HFFc6 (cell line): ENCODE measurements around the gene MPPED1. TPM values are rescaled to one million over a fixed set of nuclear protein-coding genes. Genes with fewer than 3 reads are reported as not detected.

Source experiments
- DNase-seq: peaks from one replicate; pipeline ENCODE4 v3.0.0-alpha.2; 2018
- H3K27ac Mint-ChIP-seq: 2 replicates; pipeline ENCODE4 v1.8.0; 2020; ENCODE audit warnings: mild to moderate bottlenecking, mixed read lengths
- H3K27me3 Mint-ChIP-seq: 2 replicates; pipeline ENCODE4 v1.8.0; 2021; ENCODE audit warnings: mild to moderate bottlenecking, moderate library complexity, mixed read lengths; ENCODE audit not compliant: insufficient read depth
- H3K36me3 Mint-ChIP-seq: 2 replicates; pipeline ENCODE4 v1.8.0; 2021; ENCODE audit warnings: low read depth, mixed read lengths
- H3K4me1 Mint-ChIP-seq: 2 replicates; pipeline ENCODE4 v1.8.0; 2020; ENCODE audit warnings: low read depth, mixed read lengths
- H3K4me3 Mint-ChIP-seq: 2 replicates; pipeline ENCODE4 v1.8.0; 2020; ENCODE audit warnings: mild to moderate bottlenecking, moderate library complexity, mixed read lengths
- H3K9me3 Mint-ChIP-seq: 2 replicates; pipeline ENCODE4 v1.8.0; 2020; ENCODE audit warnings: mild to moderate bottlenecking, mixed read lengths
- total RNA-seq, 6 experiments: library from RNA; stranded (reverse); fragmentation: NEBNext Ultra II Directional; extraction: Animal tissue kit (Norgen Biotek cat#: 25700); gene quantifications; 2 replicates in 1 of 6; 3 replicates in 5 of 6; pipeline ENCODE4 v1.2.3, GENCODE V29; 2021
- TF ChIP-seq, protein P1 (sequence below): fragments of 200-600 bp; sonication (generic); IDR thresholded peaks from 2 replicates; pipeline ENCODE4 v1.5.0; 2021; ENCODE audit warnings: antibody characterized with exemption, mild to moderate bottlenecking

The MPPED1 gene
- total RNA-seq, 6 experiments from 2014 or later: not detected

DNA sequence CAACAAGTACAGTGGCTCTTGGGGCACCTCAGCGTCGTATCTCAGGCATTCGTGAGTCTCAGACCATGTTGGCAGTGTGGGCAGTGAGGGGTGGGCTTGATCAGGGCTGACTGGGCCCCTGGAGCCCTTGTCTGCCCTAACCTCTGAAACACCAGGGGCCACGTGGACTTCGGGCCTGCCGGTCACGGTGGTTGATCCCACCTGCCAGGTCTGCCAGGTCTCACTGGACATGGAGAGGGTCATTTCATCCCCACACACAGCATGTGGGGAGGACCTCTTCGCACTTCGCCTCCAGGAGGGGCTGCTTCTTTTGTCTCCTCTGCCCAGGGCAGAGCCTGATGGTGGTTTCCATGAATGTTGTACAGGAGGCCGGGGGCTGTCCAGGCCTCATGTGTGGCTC lies 77.1 kb downstream of the MPPED1 start:
- Mint-ChIP-seq H3K9me3 (peaks cover 50% of the 10 kb centered on the region), H3K4me3 (no peak overlapping the region), H3K27me3 (peaks cover 4% of the 10 kb centered on the region), H3K27ac (no peak overlapping the region), H3K4me1 (no peaks in the 10 kb centered on the region), H3K36me3 (peaks cover 7% of the 10 kb centered on the region)
- DNase-seq: no peak
- TF ChIP-seq, protein P1, sequence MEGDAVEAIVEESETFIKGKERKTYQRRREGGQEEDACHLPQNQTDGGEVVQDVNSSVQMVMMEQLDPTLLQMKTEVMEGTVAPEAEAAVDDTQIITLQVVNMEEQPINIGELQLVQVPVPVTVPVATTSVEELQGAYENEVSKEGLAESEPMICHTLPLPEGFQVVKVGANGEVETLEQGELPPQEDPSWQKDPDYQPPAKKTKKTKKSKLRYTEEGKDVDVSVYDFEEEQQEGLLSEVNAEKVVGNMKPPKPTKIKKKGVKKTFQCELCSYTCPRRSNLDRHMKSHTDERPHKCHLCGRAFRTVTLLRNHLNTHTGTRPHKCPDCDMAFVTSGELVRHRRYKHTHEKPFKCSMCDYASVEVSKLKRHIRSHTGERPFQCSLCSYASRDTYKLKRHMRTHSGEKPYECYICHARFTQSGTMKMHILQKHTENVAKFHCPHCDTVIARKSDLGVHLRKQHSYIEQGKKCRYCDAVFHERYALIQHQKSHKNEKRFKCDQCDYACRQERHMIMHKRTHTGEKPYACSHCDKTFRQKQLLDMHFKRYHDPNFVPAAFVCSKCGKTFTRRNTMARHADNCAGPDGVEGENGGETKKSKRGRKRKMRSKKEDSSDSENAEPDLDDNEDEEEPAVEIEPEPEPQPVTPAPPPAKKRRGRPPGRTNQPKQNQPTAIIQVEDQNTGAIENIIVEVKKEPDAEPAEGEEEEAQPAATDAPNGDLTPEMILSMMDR: no peak

DNA sequence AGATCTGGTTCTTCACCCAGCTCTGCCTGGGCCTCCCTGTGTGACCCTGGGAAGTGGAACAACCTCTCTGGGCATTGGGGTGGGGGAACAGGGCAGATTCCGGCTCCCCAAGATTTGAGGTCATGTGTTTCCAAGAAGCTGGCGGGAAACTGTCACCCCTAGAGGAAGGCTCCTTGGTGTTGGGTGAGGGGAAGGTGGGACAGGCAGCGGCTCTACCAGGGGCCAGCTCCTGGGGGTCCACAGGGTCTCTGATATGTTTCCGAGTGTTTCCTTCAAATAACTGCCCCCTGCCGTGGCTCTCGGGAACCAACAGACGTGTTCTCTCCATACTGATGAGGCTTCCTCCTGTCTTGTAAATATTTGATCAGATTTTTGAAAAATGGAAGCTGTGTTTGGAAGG lies 78.5 kb downstream of the MPPED1 start:
- H3K27ac Mint-ChIP-seq: no peak overlapping the region
- H3K4me1 Mint-ChIP-seq: no peaks in the 10 kb centered on the region
- TF ChIP-seq, protein P1: no peak
- peaks cover 4% of the 10 kb centered on the region for H3K27me3 Mint-ChIP-seq
- no peak overlapping the region for H3K4me3 Mint-ChIP-seq
- no peak for DNase-seq
- peaks cover 12% of the 10 kb centered on the region for H3K36me3 Mint-ChIP-seq
- H3K9me3 Mint-ChIP-seq: peaks cover 59% of the 10 kb centered on the region

DNA sequence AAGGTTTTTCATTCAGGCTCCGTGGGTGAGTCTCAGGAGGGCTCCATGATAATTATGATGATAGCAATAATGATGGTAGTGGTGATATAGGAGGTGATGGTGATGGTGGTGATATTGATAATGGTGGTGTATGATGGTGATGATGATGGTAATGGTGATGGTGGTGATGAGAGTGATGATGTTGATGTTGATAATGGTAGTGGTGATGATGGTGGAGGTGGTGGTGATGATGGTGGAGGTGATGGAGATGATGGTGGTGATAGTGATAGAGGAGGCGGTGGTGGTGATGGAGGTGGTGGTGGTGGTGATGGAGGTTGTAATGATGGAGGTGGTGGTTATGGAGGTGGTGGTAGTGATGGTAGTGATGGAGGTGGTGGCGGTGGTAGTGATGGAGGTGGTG lies 79.4 kb downstream of the MPPED1 start:
- Mint-ChIP-seq H3K4me3 (no peak overlapping the region), H3K9me3 (peaks cover 59% of the 10 kb centered on the region), H3K27ac (no peak overlapping the region), H3K27me3 (peaks cover 4% of the 10 kb centered on the region), H3K36me3 (peaks cover 12% of the 10 kb centered on the region), H3K4me1 (no peaks in the 10 kb centered on the region)
- TF ChIP-seq, protein P1: no peak
- DNase-seq: no peak

DNA sequence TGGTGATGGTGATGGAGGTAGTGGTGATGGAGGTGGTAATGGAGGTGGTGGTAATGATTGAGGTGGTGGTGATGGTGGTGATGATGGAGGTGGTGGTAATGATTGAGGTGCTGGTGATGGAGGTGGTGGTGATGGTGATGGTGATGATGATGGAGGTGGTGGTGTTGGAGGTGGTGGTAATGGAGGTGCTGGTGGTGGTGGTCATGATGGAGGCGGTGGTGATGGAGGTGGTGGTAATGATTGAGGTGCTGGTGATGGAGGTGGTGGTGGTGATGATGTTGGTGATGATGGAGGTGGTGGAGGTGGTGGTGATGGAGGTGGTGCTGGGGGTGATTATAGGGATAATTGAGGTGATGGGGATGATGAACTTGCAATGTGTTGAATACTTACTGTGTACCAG lies 79.9 kb downstream of the MPPED1 start:
- H3K4me1 Mint-ChIP-seq: no peaks in the 10 kb centered on the region
- peaks cover 59% of the 10 kb centered on the region for H3K9me3 Mint-ChIP-seq
- TF ChIP-seq, protein P1: no peak
- no peak overlapping the region for H3K4me3 Mint-ChIP-seq
- H3K27me3 Mint-ChIP-seq: peaks cover 4% of the 10 kb centered on the region
- H3K36me3 Mint-ChIP-seq: peaks cover 11% of the 10 kb centered on the region
- DNase-seq: no peak
- no peak overlapping the region for H3K27ac Mint-ChIP-seq

DNA sequence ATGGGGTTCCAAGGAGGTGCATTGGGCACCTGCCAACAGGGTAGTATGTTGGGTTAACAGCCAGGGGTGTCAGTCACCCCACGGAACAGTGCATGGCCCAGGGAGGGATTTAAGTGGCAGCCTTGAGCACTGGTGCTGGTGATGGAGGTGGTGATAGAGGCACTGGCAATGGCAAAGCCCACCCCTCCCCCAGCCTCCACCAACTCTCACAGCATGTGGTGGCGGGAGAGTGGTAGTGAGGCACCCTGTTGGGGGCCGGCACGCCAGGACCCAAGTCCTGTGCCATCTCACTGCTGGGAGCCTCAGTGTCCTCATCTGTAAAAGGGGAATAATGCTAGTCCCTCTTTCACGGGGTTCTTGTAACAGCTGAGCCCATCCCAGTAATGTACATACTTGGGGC lies 81.5 kb downstream of the MPPED1 start:
- Mint-ChIP-seq H3K9me3 (peaks cover 59% of the 10 kb centered on the region), H3K4me3 (no peak overlapping the region), H3K36me3 (peaks cover 5% of the 10 kb centered on the region; the same call in 1 of the 2 replicates), H3K27me3 (peaks cover 2% of the 10 kb centered on the region), H3K4me1 (no peaks in the 10 kb centered on the region), H3K27ac (no peak overlapping the region)
- DNase-seq: no peak
- TF ChIP-seq, protein P1: no peak
